Activated CD4-positive, alpha-beta T cell treated with anti-CD3 and anti-CD28 coated beads, Interleukin-2, amount 10 ng/mL, durations not matched to agents 24 days and 14 days (primary cell): ENCODE data around the gene CDCA3. TPM values are rescaled to one million over a fixed set of nuclear protein-coding genes. Genes with fewer than 3 reads are reported as not detected.

ENCODE experiments used
- DNase-seq: peaks from one replicate; pipeline ENCODE4 v3.0.0; 2022
- H3K27ac Mint-ChIP-seq: one replicate; pipeline ENCODE4 v1.8.0; 2022; ENCODE audit warnings: mild to moderate bottlenecking, mixed read lengths
- H3K27me3 Mint-ChIP-seq: one replicate; pipeline ENCODE4 v1.8.0; 2022; ENCODE audit warnings: mixed read lengths
- H3K36me3 Mint-ChIP-seq: one replicate; pipeline ENCODE4 v1.8.0; 2022; ENCODE audit warnings: low read depth, mild to moderate bottlenecking, mixed read lengths
- H3K4me1 Mint-ChIP-seq: one replicate; pipeline ENCODE4 v1.8.0; 2021; ENCODE audit warnings: mixed read lengths
- H3K4me3 Mint-ChIP-seq: one replicate; pipeline ENCODE4 v1.8.0; 2022; ENCODE audit warnings: mild to moderate bottlenecking, moderate library complexity, mixed read lengths
- H3K9me3 Mint-ChIP-seq: one replicate; pipeline ENCODE4 v1.8.0; 2021; ENCODE audit warnings: mixed read lengths
- intact Hi-C: fragments of 100-400 bp; cut with micrococcal nuclease; formaldehyde crosslinking; loops from one replicate; pipeline ENCODE4 v1.15.1; 2023
- total RNA-seq: library from RNA; stranded (reverse); gene quantifications from 2 replicates; pipeline ENCODE4 v1.2.3, GENCODE V29; 2022

CDCA3 gene
- total RNA-seq, 1 donor from 2014 or later: 32.6 TPM

DNA sequence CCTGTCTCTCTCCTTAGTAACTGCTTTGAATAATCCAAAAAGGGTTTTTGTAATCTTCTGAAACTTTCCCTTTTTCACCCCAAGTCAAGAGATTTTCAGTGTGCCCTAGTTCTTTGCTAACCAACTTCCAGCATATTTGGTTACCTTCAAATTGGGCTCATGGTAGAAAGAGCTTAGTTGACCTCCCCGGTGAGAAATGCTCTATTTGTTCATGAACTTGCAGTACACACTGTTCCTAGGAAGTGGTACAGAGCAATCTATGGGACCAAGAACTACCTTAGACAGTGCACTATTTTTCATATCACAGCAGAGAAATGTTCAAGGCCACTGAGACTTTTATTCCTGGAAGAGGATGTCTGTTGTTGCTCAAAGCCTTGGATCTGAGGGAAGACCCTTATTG is 2.5 kb upstream of the CDCA3 start:
- H3K36me3 Mint-ChIP-seq: peaks cover 43% of the 10 kb centered on the region
- peak overlapping the region; percentile 89 for H3K4me3 Mint-ChIP-seq
- peak overlapping the region; percentile 97 for H3K27ac Mint-ChIP-seq
- no peak for DNase-seq
- peaks cover 32% of the 10 kb centered on the region for H3K4me1 Mint-ChIP-seq
- intact Hi-C loops: loop anchor here (2.0 to 5.0 kb wide), 3 partner anchors 247 to 361 kb away; partner anchors contain the start of genes CHD4, MRPL51, NCAPD2 and NOP2
- no peaks in the 10 kb centered on the region for H3K27me3 Mint-ChIP-seq
- H3K9me3 Mint-ChIP-seq: no peaks in the 10 kb centered on the region

DNA sequence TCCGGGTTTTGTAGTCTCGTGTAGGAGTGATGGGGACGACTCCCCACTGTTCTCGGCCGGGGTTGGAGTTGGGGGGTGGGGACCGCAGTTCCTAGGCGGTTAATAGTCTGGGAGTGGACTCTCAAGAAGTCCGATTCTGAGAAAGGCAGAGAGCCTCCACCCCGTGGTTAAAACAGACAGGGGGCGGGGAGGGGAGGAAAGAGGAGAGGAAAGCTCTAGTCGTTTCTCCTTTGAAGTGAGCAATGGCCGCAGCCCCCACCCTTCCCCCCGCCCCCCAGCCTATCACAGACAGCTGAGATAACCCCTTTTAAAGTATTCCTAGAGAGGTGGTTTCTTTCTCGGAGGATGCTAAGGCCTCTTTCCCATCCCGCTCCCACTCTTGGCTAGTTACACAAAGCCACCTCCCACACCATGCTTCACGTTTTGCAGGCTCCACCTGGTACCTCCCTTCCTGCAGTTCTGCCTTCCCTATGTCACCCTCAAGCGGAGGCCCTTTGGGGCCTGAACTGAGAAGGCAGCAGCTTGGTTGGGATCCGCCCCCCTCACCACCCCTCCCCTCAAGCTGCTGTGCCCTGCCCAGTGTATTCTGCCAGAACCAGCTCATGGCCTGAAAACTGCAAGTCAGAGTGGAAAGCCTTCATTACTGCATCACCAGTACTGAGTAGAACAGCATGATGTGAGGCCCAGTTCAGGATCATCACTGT is 1.7 kb upstream of the CDCA3 start:
- no peaks in the 10 kb centered on the region for H3K27me3 Mint-ChIP-seq
- peaks cover 35% of the 10 kb centered on the region for H3K4me1 Mint-ChIP-seq
- H3K27ac Mint-ChIP-seq: peak overlapping the region; percentile 97
- peaks cover 39% of the 10 kb centered on the region for H3K36me3 Mint-ChIP-seq
- peak overlapping the region; percentile 89 for H3K4me3 Mint-ChIP-seq
- peak; percentile 89 for DNase-seq
- no peaks in the 10 kb centered on the region for H3K9me3 Mint-ChIP-seq
- intact Hi-C loops: loop anchor here (1.0 to 5.0 kb wide), 7 partner anchors 14 to 361 kb away; partner anchors contain the start of genes CHD4, ING4, MRPL51 and NCAPD2

DNA sequence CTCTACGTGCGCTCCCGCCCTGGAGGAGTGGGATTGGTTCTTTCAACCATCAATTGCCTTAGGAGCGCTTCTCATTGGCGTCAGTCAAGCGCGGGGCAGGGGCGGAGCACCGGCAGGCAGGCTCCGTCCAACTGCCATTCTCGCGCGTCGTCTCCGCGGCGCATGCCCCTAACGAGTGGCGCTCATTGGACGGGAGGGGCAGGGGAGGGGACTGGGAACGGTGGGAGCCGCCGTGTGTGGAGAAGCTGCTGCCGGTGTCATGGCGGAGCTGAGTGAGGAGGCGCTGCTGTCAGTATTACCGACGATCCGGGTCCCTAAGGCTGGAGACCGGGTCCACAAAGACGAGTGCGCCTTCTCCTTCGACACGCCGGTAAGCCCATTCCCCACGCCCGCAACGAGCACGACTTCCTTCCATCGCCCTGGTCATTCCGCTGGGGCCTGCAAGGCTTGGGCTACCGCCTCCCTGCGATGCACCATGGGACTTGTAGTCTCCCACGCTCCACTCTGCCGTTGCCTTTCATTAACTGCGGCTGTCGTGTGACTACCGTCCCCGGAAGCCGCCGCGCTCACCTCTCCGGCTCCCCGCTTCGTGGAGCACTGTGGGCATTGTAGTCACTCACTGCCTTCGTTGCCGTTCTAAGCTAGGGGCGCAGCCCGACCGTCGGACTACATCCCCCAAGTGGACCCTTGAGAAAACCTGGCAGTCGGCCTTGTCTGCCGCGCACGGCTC is 1.0 kb upstream of the CDCA3 start, which contains the start of gene USP5:
TSS of gene USP5 (plus strand) at position 230 of the 730 bp plus-strand sequence. CDS start at position 260, 30 bp downstream.
- Mint-ChIP-seq H3K9me3 (no peaks in the 10 kb centered on the region), H3K27me3 (no peaks in the 10 kb centered on the region), H3K4me3 (peak within 1 kb of the TSS; percentile 89), H3K36me3 (peaks cover 38% of the 10 kb centered on the region), H3K27ac (peak within 1 kb of the TSS; percentile 97), H3K4me1 (peaks cover 38% of the 10 kb centered on the region)
- DNase-seq: peak; percentile 99
- intact Hi-C loops: loop anchor here (1.0 to 5.0 kb wide), 11 partner anchors 15 to 360 kb away; partner anchors contain the start of genes CHD4, COPS7A, EMG1 and ING4

DNA sequence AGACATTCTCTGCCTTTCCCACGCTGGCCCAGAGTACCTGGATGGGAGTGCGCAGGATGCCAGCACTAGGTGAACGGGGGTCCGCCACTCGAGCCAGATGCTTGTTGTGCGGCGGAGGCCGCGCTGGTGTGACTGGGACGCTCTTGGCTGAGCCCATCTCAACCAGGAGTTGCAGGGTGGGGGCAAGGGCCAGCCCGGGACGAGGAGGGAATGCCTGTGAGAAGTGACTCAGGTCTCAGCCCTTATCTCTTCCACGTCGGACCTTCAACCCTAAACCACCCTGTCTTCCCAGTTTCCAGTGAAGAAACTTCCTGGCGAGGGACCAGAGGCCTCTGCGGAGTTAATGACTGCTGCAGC is 312 bp downstream of the CDCA3 start:
- intact Hi-C loops: loop anchor here (1.0 to 5.0 kb wide), 6 partner anchors 97 to 358 kb away; partner anchors contain the start of genes COPS7A, EMG1, MLF2 and MRPL51
- Mint-ChIP-seq H3K4me1 (peaks cover 41% of the 10 kb centered on the region), H3K9me3 (no peaks in the 10 kb centered on the region), H3K36me3 (peaks cover 34% of the 10 kb centered on the region), H3K4me3 (peak overlapping the region; percentile 89), H3K27ac (peak overlapping the region; percentile 62), H3K27me3 (no peaks in the 10 kb centered on the region)
- DNase-seq: no peak

DNA sequence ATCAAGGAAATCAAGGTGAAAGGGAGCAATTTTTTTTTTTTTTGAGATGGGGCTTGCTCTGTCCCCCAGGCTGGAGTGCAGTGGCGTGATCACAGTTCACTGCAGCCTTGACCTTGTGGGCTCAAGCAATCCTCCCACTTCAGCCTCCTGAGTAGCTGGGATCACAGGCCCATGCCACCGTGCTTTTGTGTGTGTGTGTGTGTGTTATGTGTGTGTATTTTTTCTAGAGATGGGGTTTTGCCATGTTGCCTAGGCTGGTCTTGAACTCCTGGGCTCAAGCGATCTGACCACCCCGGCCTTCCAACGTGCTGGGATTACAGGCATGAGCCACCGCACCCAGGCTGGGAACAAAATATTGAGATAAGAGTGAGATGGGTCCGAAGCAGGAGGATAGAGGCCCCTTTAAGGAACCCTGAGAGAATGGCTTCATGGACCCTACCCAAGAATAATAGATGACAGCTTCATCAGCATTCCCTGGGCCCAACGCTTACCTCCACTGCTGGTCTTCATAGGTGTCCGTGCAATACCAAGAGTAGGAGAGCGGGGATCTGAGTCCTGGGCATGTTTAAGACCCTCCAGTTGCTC is 1.0 kb downstream of the CDCA3 start:
- Mint-ChIP-seq H3K27ac (peak overlapping the region; percentile 62), H3K9me3 (no peaks in the 10 kb centered on the region), H3K4me1 (peaks cover 41% of the 10 kb centered on the region), H3K27me3 (no peaks in the 10 kb centered on the region), H3K36me3 (peaks cover 31% of the 10 kb centered on the region), H3K4me3 (peak overlapping the region; percentile 89)
- intact Hi-C loops: loop anchor here (5.0 kb wide), 2 partner anchors 283 to 358 kb away; partner anchors contain the start of genes MRPL51, NCAPD2 and NOP2
- no peak for DNase-seq

DNA sequence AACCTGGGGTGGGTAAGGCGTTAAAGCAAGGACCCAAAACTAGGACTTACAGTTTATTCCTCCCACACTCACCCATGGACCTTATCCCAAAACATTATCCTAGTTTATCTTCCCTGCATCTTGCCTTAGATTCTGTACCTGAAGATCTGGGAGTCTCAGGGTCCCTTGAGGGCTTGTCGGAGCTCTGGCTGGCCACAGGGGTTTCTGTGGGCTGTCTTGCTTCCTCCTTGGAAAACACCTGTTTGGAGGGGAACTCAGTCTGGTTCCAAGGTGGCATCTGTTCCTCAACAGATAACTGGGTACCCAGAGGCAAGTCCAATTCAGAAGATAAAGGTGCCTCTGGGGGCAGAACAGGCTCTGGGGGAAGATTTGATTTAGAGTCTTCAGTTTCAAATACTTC is 1.7 kb downstream of the CDCA3 start:
- Mint-ChIP-seq H3K9me3 (no peaks in the 10 kb centered on the region), H3K4me3 (peak overlapping the region; percentile 89), H3K27me3 (no peaks in the 10 kb centered on the region), H3K27ac (no peak overlapping the region), H3K4me1 (peaks cover 43% of the 10 kb centered on the region), H3K36me3 (peaks cover 36% of the 10 kb centered on the region)
- intact Hi-C loops: no loop called here
- no peak for DNase-seq

DNA sequence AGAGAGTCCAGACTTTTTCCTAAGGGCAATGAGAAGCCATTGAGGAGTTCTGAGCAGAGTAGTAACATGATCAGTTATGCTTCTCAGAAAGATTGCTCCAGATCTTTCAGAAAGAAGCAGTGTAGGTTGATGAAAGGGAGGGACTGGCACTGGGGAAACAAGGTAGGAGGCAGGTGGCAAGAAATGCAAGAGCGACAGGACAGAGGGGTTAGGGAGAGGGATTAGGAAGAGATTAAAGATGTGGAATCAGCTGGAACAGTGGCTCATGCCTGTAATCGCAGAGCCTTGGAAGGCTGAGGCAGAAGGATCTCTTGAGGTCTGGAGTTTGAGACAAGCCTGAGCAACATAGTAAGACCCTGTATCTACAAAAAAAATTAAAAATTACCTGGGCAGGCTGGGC is 3.4 kb downstream of the CDCA3 start:
- H3K27ac Mint-ChIP-seq: no peak overlapping the region
- H3K4me1 Mint-ChIP-seq: peaks cover 30% of the 10 kb centered on the region
- no peak for DNase-seq
- H3K9me3 Mint-ChIP-seq: no peaks in the 10 kb centered on the region
- peaks cover 29% of the 10 kb centered on the region for H3K36me3 Mint-ChIP-seq
- H3K27me3 Mint-ChIP-seq: no peaks in the 10 kb centered on the region
- intact Hi-C loops: no loop called here
- H3K4me3 Mint-ChIP-seq: no peak overlapping the region

DNA sequence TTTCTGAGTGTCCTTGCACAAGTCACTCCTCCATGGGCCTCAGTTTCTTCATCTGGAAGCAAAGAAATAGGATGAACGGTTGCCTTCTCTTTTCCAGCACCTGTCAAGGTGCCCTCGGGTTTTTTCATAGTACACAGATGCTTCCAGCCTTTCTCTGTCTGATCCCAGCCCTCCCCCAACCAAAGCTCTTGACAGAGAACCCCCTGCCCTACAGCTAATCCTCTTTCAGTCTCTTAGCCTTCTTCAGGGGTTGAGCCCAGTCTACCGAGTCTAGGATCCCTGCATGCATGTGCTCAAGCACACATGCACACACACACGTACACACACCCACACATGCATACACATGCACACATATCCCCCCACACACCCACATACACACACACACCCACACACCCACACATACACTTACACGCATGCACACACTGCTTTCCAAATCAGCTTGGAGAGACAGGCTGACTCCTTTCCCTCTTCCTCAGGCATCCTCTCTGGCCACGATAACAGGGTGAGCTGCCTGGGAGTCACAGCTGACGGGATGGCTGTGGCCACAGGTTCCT is 4.7 kb downstream of the CDCA3 start:
- no peak for DNase-seq
- Mint-ChIP-seq H3K27me3 (no peaks in the 10 kb centered on the region), H3K4me1 (peaks cover 30% of the 10 kb centered on the region), H3K4me3 (no peak overlapping the region), H3K9me3 (no peaks in the 10 kb centered on the region), H3K27ac (no peak overlapping the region), H3K36me3 (peaks cover 29% of the 10 kb centered on the region)
- intact Hi-C loops: no loop called here

DNA sequence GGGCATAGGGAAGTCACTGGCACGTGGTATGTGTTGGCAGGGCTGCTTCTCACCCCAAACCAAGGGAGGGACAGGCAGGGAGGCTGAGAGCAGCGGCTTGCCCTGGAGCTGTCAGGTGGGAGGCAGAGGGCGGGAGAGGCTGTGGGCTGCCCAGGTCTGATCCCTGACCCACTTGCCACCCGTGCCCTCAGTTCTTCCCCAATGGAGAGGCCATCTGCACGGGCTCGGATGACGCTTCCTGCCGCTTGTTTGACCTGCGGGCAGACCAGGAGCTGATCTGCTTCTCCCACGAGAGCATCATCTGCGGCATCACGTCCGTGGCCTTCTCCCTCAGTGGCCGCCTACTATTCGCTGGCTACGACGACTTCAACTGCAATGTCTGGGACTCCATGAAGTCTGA is 5.7 kb downstream of the CDCA3 start:
- no peak for DNase-seq
- H3K4me3 Mint-ChIP-seq: no peak overlapping the region
- H3K27me3 Mint-ChIP-seq: no peaks in the 10 kb centered on the region
- no peak overlapping the region for H3K27ac Mint-ChIP-seq
- peaks cover 26% of the 10 kb centered on the region for H3K4me1 Mint-ChIP-seq
- intact Hi-C loops: no loop called here
- peaks cover 27% of the 10 kb centered on the region for H3K36me3 Mint-ChIP-seq
- no peaks in the 10 kb centered on the region for H3K9me3 Mint-ChIP-seq

DNA sequence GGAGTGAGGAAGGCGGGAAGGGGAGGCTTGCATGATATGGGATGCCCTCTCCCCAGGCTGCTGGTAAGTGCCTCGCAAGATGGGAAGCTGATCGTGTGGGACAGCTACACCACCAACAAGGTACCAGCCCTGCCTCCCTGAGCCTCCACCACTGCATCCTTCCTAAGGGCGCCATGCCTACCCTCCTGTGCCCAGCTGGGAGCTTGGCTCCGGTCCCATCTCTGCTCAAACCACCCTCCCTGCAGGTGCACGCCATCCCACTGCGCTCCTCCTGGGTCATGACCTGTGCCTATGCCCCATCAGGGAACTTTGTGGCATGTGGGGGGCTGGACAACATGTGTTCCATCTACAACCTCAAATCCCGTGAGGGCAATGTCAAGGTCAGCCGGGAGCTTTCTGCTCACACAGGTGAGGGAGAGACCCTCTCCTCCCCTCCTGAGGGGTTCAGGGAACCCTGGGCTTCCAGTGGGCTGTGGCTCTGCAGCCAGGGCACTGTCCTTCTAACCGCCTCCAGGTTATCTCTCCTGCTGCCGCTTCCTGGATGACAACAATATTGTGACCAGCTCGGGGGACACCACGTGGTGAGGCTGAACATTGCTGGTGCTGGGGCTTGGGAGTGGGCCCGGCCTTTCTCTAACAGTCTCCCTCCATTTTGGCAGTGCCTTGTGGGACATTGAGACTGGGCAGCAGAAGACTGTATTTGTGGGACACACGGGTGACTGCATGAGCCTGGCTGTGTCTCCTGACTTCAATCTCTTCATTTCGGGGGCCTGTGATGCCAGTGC is 7.8 kb downstream of the CDCA3 start:
- peaks cover 9% of the 10 kb centered on the region for H3K4me1 Mint-ChIP-seq
- intact Hi-C loops: no loop called here
- peaks cover 18% of the 10 kb centered on the region for H3K36me3 Mint-ChIP-seq
- no peak overlapping the region for H3K4me3 Mint-ChIP-seq
- H3K27ac Mint-ChIP-seq: no peak overlapping the region
- H3K9me3 Mint-ChIP-seq: no peaks in the 10 kb centered on the region
- DNase-seq: no peak
- no peaks in the 10 kb centered on the region for H3K27me3 Mint-ChIP-seq

DNA sequence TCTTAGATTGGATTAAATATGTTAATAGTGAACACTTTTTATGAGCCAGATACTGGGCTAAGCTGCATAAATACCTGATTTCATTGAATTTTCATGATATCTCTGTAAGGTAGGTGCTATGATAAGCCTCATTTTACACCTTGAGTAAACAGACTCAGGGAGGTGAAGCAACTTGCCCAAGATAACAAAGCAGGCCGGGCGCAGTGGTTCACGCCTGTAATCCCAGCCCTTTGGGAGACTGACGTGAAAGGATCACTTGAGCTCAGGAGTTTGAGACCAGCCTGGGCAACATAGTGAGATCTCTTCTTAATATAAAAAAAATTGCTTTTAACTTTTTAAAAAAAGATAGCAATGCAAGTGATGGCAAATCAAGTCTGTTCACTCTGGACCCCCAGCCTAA is 9.0 kb downstream of the CDCA3 start:
- H3K27ac Mint-ChIP-seq: no peak overlapping the region
- H3K4me3 Mint-ChIP-seq: no peak overlapping the region
- no peak for DNase-seq
- H3K9me3 Mint-ChIP-seq: no peaks in the 10 kb centered on the region
- H3K27me3 Mint-ChIP-seq: no peaks in the 10 kb centered on the region
- H3K4me1 Mint-ChIP-seq: peaks cover 5% of the 10 kb centered on the region
- intact Hi-C loops: no loop called here
- H3K36me3 Mint-ChIP-seq: peaks cover 12% of the 10 kb centered on the region

DNA sequence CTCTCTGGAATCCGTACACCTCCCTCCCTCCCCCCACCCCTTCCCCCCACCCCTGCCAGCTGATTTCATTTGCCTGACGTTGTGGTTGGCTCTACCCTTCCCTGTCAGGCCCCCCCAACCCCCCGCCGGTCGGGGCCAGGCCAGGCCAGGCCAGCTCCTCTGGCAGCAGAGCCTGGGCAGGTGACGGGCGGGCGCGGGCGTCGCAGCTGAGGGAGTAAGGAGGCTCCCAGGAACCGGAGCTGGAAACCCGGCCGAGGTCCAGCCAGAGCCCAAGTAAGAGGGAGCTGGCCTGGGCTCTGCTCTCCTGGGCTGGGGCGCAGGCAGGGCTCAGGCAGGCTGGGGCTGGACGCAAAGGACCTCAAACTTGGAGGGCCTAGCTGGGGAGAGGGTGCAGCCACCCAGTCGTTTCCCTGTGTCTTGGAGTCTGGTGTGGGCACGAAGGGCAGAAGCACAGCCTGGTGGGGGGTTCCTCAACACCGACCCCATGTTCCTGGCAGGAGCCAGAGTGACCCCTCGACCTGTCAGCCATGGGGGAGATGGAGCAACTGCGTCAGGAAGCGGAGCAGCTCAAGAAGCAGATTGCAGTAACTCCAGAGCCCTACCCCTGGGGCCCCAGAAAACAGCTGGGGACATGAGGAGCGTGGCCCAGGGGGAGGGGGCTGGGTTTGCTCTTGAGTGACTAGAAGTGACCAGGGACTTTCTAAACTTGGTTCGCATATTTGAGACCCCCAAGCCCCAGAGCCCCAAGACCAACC is 10.1 kb downstream of the CDCA3 start, which contains the start of gene GNB3:
TSS of gene GNB3 (plus strand) at position 165 of the 755 bp plus-strand sequence. CDS start at position 528, 363 bp downstream.
- DNase-seq: no peak
- Mint-ChIP-seq H3K4me3 (no peak within 1 kb of the TSS), H3K27me3 (no peaks in the 10 kb centered on the region), H3K4me1 (peaks cover 2% of the 10 kb centered on the region), H3K27ac (no peak within 1 kb of the TSS), H3K36me3 (peaks cover 7% of the 10 kb centered on the region), H3K9me3 (no peaks in the 10 kb centered on the region)
- intact Hi-C loops: no loop called here
